Measurements from ENCODE around the gene CADPS2. TPM values are rescaled to one million over a fixed set of nuclear protein-coding genes. Genes with fewer than 3 reads are reported as not detected.

CADPS2 gene
- total and polyA plus RNA-seq, 2 of the 8 experiments (the other 6 are each of a cell fraction or from before 2014, with no cell fraction given): 8.9 to 22.3 TPM

GRCh38 chr7:122653685-122654084, 232.6 kb downstream of the CADPS2 start:
- 91% methylated on average over 5 of the region's 5 CpGs; no CpG with 5 or more reads in 1 of the 2 experiments for WGBS, 2 experiments (ENCODE audit: extremely low coverage in 1 of 2, insufficient coverage in 1 of 2, insufficient read length in 1 of 2, insufficient replicate concordance in 2 of 2, low coverage in 1 of 2, low lambda C conversion rate in 2 of 2, missing lambda C conversion rate in 1 of 2)
- Histone ChIP-seq H3K14ac (ENCODE audit: insufficient read length) (no peak overlapping the region), H4K5ac (ENCODE audit: insufficient read length, low read depth, low read length) (no peak overlapping the region)
- TF ChIP-seq NRF1 (IDR thresholded peaks at IDR 0.05; ENCODE audit: low read depth, low read length) (no peak), USF2 (IDR thresholded peaks at IDR 0.05; ENCODE audit: low read length) (no peak), SIN3A (conservative IDR thresholded peaks at IDR 0.05 in 1 of 2, IDR thresholded peaks at IDR 0.05 in 1 of 2; ENCODE audit: low read depth in 1 of 2, low read length in 2 of 2) (no peak), CEBPB (IDR thresholded peaks at IDR 0.05; ENCODE audit: low read depth, low read length) (no peak), SP1 (IDR thresholded peaks at IDR 0.05; ENCODE audit: low read depth, low read length) (no peak), EP300 (IDR thresholded peaks at IDR 0.05; ENCODE audit: borderline replicate concordance in 1 of 2, low read depth in 2 of 2, low read length in 2 of 2) (no peak), GABPA (IDR thresholded peaks at IDR 0.05; ENCODE audit: borderline replicate concordance, insufficient read depth, low read length) (no peak), GTF2F1 (IDR thresholded peaks at IDR 0.05; ENCODE audit: borderline replicate concordance, low read depth, low read length) (no peak), TAF7 (optimal IDR thresholded peaks at IDR 0.05; ENCODE audit: borderline replicate concordance, low read depth, low read length) (no peak), NANOG (IDR thresholded peaks at IDR 0.05; ENCODE audit: insufficient read depth, low read depth, low read length, poor library complexity, severe bottlenecking) (no peak), RBBP5 (IDR thresholded peaks at IDR 0.05; ENCODE audit: borderline replicate concordance, low read depth, low read length) (no peak), PHF8 (conservative IDR thresholded peaks at IDR 0.05; ENCODE audit: low read depth, low read length) (no peak), KDM1A (IDR thresholded peaks at IDR 0.05; ENCODE audit: borderline replicate concordance, low read length) (no peak)

More at GRCh38 chr7:122653685-122654084, 232.6 kb downstream of the CADPS2 start:
- DNase-seq (ENCODE audit: low read depth in 1 of 2, low spot score in 2 of 2) (no peak), FAIRE-seq (no peak)
- Histone ChIP-seq H3K23me2 (ENCODE audit: low read depth, low read length) (no peaks in the 10 kb centered on the region), H4K8ac (ENCODE audit: extremely low read depth, insufficient read depth, low read length) (no peak overlapping the region), H3K4me3 (ENCODE audit: extremely low read depth in 1 of 4, insufficient read depth in 2 of 4, low read depth in 3 of 4, low read length in 4 of 4) (no peak overlapping the region), H2BK20ac (ENCODE audit: low read length) (no peak overlapping the region), H2BK5ac (ENCODE audit: low read depth, low read length) (no peak overlapping the region), H4K20me1 (replicated peaks in 1 of 2; ENCODE audit: control insufficient read depth in 1 of 2, insufficient read depth in 2 of 2, low read length in 2 of 2) (no peaks in the 10 kb centered on the region), H2AK5ac (ENCODE audit: low read depth, low read length) (no peak overlapping the region), H3K56ac (replicated peaks; ENCODE audit: insufficient read length, low read depth, low read length) (no peak overlapping the region), H3K23ac (ENCODE audit: insufficient read length) (no peak overlapping the region), H3K36me3 (ENCODE audit: control insufficient read depth in 2 of 4, insufficient read depth in 4 of 4, low read length in 3 of 4) (no peaks in the 10 kb centered on the region), H4K91ac (replicated peaks; ENCODE audit: insufficient read length, low read length) (no peak overlapping the region), H2BK120ac (replicated peaks; ENCODE audit: low read depth, low read length) (no peak overlapping the region), H2BK15ac (ENCODE audit: low read length) (no peak overlapping the region), H2AFZ (ENCODE audit: low read length) (no peak overlapping the region), H3K18ac (ENCODE audit: extremely low read depth, low read length) (no peak overlapping the region), H3K79me1 (ENCODE audit: low read depth, low read length) (no peaks in the 10 kb centered on the region), H3K9me3 (ENCODE audit: insufficient read depth in 2 of 2, low read depth in 1 of 2, low read length in 1 of 2) (no peaks in the 10 kb centered on the region), H3K27me3 (replicated peaks in 1 of 4; ENCODE audit: control insufficient read depth in 3 of 4, extremely low read depth in 1 of 4, insufficient read depth in 3 of 4, low read length in 3 of 4) (no peaks in the 10 kb centered on the region), H3K9ac (replicated peaks in 1 of 4; ENCODE audit: extremely low read depth in 1 of 4, low read depth in 3 of 4, low read length in 3 of 4) (no peak overlapping the region), H3K4ac (replicated peaks; ENCODE audit: insufficient read length, low read depth, low read length) (no peak overlapping the region), H2BK12ac (ENCODE audit: low read depth, low read length) (no peak overlapping the region), H3K4me1 (replicated peaks in 1 of 4; ENCODE audit: control insufficient read depth in 3 of 4, insufficient read depth in 4 of 4, low read length in 3 of 4) (peaks cover 0 to 5% (median 2%) of the 10 kb centered on the region in 4 experiments; a peak in 2 of 7 replicates), H3K4me2 (ENCODE audit: insufficient read depth in 1 of 2, low read depth in 2 of 2, low read length in 2 of 2) (no peak overlapping the region), H3K27ac (ENCODE audit: low read depth, low read length) (no peak overlapping the region), H3K79me2 (ENCODE audit: control insufficient read depth in 1 of 2, insufficient read depth in 2 of 2, low read length in 2 of 2) (no peaks in the 10 kb centered on the region)
- ChIA-PET POLR2A (ENCODE audit: partially characterized antibody) (no interaction called here), CTCF (ENCODE audit: partially characterized antibody) (interaction anchor here (1.3 kb wide), 1 partner anchor 20 kb away, joined by 5 read pairs; no protein-coding TSS in a partner anchor)

All from H1 (cell line).